GM21737 (cell line): ENCODE data around the gene ASCC1.

Source experiments
- ATAC-seq: cut with Tn5 transposase; IDR thresholded peaks from one replicate; pipeline ENCODE4 v1.9.1; 2021; ENCODE audit warnings: mild to moderate bottlenecking, moderate library complexity; ENCODE audit not compliant: unreplicated experiment

Gene ASCC1

DNA sequence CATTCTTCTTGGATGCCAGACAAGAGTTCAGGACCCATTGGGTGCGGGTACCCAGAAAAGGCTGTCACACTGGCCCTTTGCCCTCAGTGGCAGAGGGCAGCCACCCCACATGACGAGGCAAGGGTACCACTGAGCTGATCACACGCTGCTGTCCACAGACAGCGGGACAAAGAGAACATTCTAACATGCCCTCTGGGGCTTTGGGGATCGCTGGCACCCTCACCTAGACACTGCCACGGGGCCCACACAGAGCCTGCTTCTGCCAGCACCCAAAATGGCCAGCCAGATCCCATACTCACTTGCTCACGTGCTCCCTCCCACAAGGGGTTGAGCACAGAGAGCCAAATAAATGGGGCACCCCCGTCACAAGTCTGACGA lies 111.0 kb downstream of the ASCC1 start:
- ATAC-seq = no peak

GRCh38 chr10:72104472-72105097 lies 111.5 kb downstream of the ASCC1 start:
- no peak for ATAC-seq

DNA sequence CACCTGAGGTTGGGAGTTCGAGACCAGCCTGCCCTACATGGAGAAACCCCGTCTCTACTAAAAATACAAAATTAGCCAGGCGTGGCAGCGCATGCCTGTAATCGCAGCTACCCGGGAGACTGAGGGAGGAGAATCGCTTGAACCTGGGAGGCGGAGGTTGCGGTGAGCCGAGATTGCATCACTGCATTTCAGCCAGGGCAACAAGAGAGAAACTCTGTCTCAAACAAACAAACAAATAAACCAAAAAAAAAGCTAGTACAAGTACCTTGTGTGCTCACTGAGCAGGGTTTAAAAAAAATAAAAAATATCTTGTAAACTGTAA lies 116.5 kb downstream of the ASCC1 start:
- ATAC-seq = no peak

DNA sequence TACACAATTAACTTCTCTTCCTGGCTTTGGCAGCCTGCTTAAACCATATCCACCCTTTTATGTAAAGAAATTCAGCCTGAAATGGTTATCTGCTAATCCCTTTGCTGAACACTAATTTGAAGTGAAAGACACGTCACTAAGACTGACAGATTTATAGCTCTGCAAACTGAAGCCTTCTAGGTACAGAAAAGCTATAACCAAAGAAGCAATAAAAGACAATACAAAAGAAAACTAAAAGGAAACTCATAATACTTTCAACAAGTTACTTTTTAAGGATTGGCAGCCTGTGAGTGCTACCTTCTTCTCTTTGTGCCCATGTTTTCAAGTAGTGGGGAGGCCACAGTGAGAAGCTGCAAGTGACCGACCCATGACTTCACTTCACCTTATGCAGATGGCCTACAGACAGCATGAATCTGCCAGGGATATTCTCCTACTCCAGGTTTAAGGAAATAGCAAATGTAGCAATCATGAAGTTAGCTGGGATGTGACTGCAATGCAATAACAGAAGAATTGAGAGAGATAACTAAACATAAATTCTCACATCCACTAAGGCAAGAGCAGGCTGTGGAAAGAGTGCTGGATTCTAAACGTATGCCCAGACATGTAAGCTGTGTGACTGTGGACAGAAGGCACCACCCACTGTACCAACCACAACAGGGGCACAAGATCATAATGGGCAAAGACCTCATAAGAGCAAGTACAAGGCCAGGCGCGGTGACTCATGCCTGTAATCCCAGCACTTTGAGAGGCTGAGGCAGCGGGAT lies 117.1 kb downstream of the ASCC1 start:
- ATAC-seq = no peak

DNA sequence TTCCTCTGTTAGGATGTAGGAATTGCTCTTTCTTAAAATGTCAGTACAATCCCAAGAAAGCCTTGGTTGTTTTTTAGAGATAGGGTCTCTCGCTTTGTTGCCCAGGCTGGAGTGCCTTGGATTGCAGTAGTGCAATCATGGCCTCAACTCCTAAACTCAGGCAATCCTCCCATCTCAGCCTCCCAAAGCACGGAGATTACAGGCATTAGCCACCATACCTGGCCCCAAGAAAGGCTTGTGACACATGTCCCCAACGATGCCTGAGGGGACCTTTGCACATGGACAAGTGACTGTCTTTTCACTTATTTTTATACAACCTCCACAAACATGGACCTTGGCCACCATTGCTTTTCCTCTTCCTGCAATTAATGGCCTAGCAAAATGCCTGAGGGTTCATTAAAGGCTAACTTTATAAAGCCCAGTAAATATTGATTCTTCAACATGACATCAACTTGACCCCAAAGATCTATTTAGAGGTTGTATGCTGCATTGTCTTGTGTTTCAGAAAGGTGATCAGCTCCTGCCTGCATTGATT lies 117.7 kb downstream of the ASCC1 start:
- ATAC-seq = no peak

- no peak for ATAC-seq
Observed at GRCh38 chr10:72097448-72098300, 118.4 kb downstream of the ASCC1 start.

DNA sequence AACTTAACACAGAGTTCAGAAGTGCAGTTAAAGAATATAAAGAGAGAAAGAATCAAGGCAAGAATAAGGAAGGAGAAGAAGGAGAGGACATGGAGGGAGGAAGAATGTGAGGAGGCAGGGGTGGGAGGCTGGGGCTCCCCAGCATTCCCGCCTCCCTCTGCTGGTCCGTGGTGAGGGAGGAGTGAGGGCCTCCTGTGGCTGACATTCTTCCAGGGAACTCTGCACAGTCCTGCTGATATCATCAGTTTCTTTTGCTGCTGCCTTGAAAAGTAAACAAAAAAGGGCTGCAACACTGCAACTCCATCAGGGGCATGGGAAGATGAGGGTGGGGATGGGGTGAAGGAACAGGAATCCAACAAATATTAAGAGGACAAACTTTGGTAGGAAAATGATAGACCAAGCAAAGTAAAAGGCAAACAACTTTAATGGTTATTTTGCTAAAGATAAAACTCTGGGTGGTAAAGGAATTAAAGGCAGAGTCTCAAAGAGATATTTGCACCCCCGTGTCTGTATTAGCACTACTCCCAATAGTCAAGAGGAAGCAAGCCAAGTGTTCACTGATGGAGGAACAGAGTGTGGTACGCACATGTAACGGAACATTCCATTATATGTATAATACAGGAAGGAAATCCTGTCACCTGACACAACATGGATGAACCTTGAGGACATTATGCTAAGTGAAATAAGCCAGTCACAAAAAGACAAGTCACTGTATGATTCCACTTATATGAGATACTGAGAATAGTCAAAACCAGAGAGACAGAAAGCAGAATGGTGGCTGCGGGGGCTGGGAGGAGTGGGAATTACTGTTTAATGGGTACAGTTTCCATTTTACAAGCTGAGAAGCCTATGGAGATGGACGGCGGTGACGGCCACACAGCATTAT lies 119.7 kb downstream of the ASCC1 start:
- ATAC-seq = no peak

DNA sequence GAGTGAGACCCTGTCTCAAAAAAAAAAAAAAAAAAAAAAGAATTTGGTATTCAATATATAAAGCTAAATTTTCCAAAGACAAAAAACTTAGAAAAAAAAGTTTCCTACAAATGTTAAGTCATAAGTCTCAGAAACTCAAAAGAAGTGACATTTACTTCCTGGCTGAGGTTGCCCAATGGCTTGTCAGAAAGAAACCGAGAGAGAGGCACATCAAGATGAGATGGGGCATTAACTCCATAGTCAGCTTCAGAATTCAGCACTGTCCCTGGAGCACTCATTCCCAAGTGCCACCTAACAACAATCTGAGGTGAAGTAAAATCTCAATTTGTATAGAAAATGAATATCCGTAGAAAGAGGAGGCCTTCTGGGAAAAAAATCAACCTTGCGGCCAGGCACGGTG lies 120.9 kb downstream of the ASCC1 start:
- no peak for ATAC-seq

DNA sequence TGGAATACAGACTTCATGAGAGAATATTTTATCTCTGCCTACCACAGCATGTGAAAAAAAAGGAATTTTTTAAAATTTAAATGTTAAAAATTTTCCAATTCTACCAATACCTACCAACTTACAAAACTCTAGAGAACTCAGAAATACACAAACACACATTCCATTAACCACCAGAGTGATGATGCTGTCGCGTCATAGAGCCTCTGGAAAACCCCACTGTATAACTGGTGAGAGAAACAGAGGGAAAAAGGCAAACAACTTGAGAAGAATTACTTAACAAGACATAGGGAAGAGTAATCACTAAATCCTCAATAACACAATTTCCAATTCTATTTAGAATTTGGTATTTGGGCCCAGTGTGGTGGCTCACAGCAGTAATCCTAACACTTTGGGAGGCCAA lies 121.5 kb downstream of the ASCC1 start:
- ATAC-seq = no peak

- ATAC-seq = no peak
Observed at GRCh38 chr10:72093450-72093849, 122.6 kb downstream of the ASCC1 start.

GRCh38 chr10:72092987-72093386 lies 123.1 kb downstream of the ASCC1 start:
- no peak for ATAC-seq

DNA sequence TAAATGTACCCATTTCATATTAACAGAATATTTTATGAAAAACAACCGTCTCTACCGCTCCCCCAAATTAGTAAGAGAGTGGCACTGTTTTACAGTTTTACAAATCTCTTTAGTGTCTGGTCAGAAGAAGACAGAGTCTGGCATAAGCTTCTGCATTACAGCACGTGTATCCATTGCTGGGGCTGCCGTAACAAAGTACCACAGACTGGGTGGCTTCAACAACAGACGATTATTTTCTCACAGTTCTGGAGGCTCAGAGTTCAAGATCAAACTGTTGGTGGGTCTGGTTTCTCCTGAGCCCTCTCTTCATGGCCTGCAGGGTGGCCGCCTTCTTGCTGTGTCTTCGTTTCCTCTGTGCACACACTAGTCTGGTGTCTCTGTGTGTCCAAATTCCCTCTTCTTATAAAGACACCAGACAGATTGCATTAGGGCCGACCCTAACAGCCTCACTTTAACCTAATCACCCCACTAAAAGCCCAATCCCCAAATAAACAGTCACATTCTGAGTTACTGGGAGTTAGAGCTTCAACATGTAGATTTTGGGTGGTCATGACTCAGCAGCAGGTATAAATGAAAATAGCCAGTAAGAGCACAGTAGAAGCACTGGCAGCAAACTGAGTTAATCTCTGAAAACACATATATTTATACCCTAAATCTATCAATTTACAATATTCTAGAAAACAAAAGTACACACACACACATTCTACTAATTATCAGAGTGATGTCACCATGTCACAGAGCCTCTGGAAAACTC lies 123.7 kb downstream of the ASCC1 start:
- no peak for ATAC-seq

GRCh38 chr10:72090326-72090725 lies 125.8 kb downstream of the ASCC1 start:
- no peak for ATAC-seq

DNA sequence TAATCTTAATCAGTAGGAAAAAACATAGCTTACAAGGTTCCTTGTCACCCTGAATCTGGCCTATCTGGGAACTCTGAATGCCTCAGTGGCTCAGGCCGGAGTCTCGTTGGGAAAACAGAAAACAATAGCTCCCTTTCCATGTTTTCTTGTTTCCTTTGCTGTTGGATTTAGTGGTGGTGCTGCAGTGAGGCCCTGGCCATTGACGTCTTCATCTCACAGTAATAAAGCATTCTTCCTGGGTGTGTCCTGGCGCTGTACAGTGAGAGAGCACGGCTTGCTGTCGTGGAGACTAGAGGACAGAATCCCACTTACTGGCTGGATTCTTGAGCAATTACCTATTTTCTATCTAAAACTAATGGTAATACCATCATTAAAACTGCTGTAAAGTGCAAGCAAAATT lies 126.5 kb downstream of the ASCC1 start:
- no peak for ATAC-seq

GRCh38 chr10:72088889-72089575 lies 127.0 kb downstream of the ASCC1 start:
- no peak for ATAC-seq

- ATAC-seq = no peak
Observed at GRCh38 chr10:72087969-72088888, 127.8 kb downstream of the ASCC1 start, which contains the start of gene SPOCK2. SPOCK2 (minus strand) TSS chr10:72088551; CDS start chr10:72088328, 223 bp downstream.

GRCh38 chr10:72087392-72087968 lies 128.6 kb downstream of the ASCC1 start:
- ATAC-seq = no peak
